Heart left ventricle (tissue), 16 donors: ENCODE measurements around the gene HDAC4. TPM values are rescaled to one million over a fixed set of nuclear protein-coding genes. Genes with fewer than 3 reads are reported as not detected.

ENCODE experiments used
- ATAC-seq, 4 donors: fragments of 200-7000 bp; cut with Tn5 transposase; one replicate each; pipeline ENCODE4 v1.9.1; 2020 to 2022; ENCODE audit warnings: moderate library complexity in 4 of 4, mild to moderate bottlenecking in 3 of 4, moderate number of reproducible peaks in 1 of 4
- DNase-seq, 5 donors: peaks; one replicate each; pipeline ENCODE4 v3.0.0-alpha.2; 2020
- H3K27ac ChIP-seq, 12 donors: fragments of 200-600 bp; sonication (generic) in 4 of 12; one replicate each; pipeline versions ENCODE4 v1.5.0 to v1.8.0; 2016 to 2022; ENCODE audit warnings: mild to moderate bottlenecking in 2 of 12
- H3K27me3 ChIP-seq, 9 donors: fragments of 200-600 bp; sonication (generic) in 2 of 9; one replicate each; pipeline versions ENCODE4 v1.5.1 to v1.8.0; 2016 to 2022; ENCODE audit warnings: mild to moderate bottlenecking in 3 of 9
- H3K36me3 ChIP-seq, 9 donors: fragments of 200-600 bp; sonication (generic) in 2 of 9; one replicate each; pipeline versions ENCODE4 v1.5.0 to v1.8.0; 2018 to 2022; ENCODE audit warnings: mild to moderate bottlenecking in 2 of 9
- H3K4me1 ChIP-seq, 12 donors: fragments of 200-600 bp; sonication (generic) in 4 of 12; one replicate each; pipeline versions ENCODE4 v1.5.0 to v1.8.0; 2016 to 2022; ENCODE audit warnings: mild to moderate bottlenecking in 3 of 12
- H3K4me3 ChIP-seq, 12 donors: fragments of 200-600 bp; sonication (generic) in 4 of 12; one replicate each; pipeline versions ENCODE4 v1.5.0 to v1.8.0; 2017 to 2022; ENCODE audit warnings: mild to moderate bottlenecking in 9 of 12, moderate library complexity in 4 of 12
- H3K9me3 ChIP-seq, 12 donors: fragments of 200-600 bp; sonication (generic) in 4 of 12; one replicate each; pipeline versions ENCODE4 v1.5.0 to v1.8.0; 2016 to 2022; ENCODE audit warnings: mild to moderate bottlenecking in 1 of 12
- CTCF ChIP-seq, 12 donors: fragments of 200-600 bp; sonication (generic) in 4 of 12; IDR thresholded peaks; one replicate each; pipeline versions ENCODE4 v1.5.0 to v1.8.0; 2018 to 2022; ENCODE audit warnings: antibody characterized with exemption in 12 of 12, mild to moderate bottlenecking in 5 of 12
- POLR2A ChIP-seq, 2 donors: fragments of 450-650 bp; IDR thresholded peaks; one replicate each; pipeline ENCODE4 v1.6.1; 2017; ENCODE audit warnings: antibody characterized with exemption in 2 of 2, mild to moderate bottlenecking in 2 of 2, moderate library complexity in 2 of 2
- WGBS, 4 donors: extraction: QIAGEN DNeasy Blood & Tissue Kit in 2 of 4; methylation state at CpG; one replicate each; pipeline versions ENCODE4 v1.1.5 to v1.1.7; 2013 to 2018; 5-methylcytosine and 5-hydroxymethylcytosine counted together
- intact Hi-C, 10 donors: fragments of 100-400 bp; cut with DNase I; formaldehyde crosslinking; loops; one replicate each; pipeline versions ENCODE4 v1.11.1 to v1.14.2; 2022
- polyA plus RNA-seq, 2 donors: library from polyadenylated mRNA; stranded (reverse); fragments of 200-250 nt; gene quantifications; one replicate each; pipeline ENCODE4 v1.2.3, GENCODE V29; 2013
- total RNA-seq, 9 donors: library from RNA; depleted of rRNA in 2 of 9; stranded (reverse); fragments of >200 nt in 2 of 9; fragmentation: NEBNext Ultra II Directional in 3 of 9; extraction: Animal tissue kit (Norgen Biotek cat#: 25700) in 3 of 9; gene quantifications; one replicate each; pipeline versions ENCODE4 v1.1.0 to v1.2.4, GENCODE V29; 2016 to 2023
- donor health status: ischemic (EF 13 %, LVEDD 7.1; RV severe dilation, severe dysfunction).
- donor health status: healthy with polysubstance abuse.
- donor health status: DM: no; HTN: yes; CAD: no.
- donor health status: DM: no; HTN: no; CAD: no.
- donor health status: ischemic (EF 25% LVEDD 6.9; RV normal size, moderate dysfunction).
- donor health status: ischemic (EF 25% LVEDD 5.7; RV mildly dilated, moderate dysfunction).
- donor health status: healthy.
- donor health status: DM: yes; HTN: yes; CAD: no.
- donor health status: ischemic (EF 35%, LVEDD 5.7; RV mildly dilated, moderate dysfunction).
- donor health status: nonischemic (EF 11% LVEDD 7.7; RV severe dilation, severe dysfunction).
- donor health status: DM: yes; HTN: yes; CAD: no.
- donor health status: PGD.
- donor health status: ischemic (EF 29% LVEDD 5.4; RV normal size, mild dysfunction).
- donor health status: nonischemic (EF 23%, LVEDD 6.1; RV moderate dilation, normal function).

Gene HDAC4
- total and polyA plus RNA-seq, 11 donors = 13.9 to 37.6 (median 27.5) TPM

GRCh38 chr2:239286901-239287300 is 113.9 kb downstream of the HDAC4 start:
- peak overlapping the region in 8 of 12 donors; percentile 2 to 82 (median 53) for H3K27ac ChIP-seq
- TF ChIP-seq CTCF (IDR thresholded peaks at IDR 0.05) (no peak), POLR2A (IDR thresholded peaks at IDR 0.05) (no peak)
- H3K4me1 ChIP-seq = peaks cover 0 to 79% (median 62%) of the 10 kb centered on the region in 12 donors
- ATAC-seq (peak; percentile 11 to 59 (median 12)), DNase-seq (peak in 2 of 5 donors; percentile 17 to 28)
- 60 to 76% (median 70%) methylated on average over 10 of the region's 10 CpGs for WGBS, 4 donors
- no peak overlapping the region for H3K4me3 ChIP-seq
- no peaks in the 10 kb centered on the region for H3K27me3 ChIP-seq
- intact Hi-C loops = loop anchor here in 2 of 10 donors (5.0 to 10.0 kb wide), 3 partner anchors 45 to 108 kb away; no protein-coding TSS in a partner anchor
- H3K9me3 ChIP-seq = no peaks in the 10 kb centered on the region
- peaks cover 0 to 5% (median 0%) of the 10 kb centered on the region in 9 donors for H3K36me3 ChIP-seq

GRCh38 chr2:239285932-239286230 is 114.9 kb downstream of the HDAC4 start:
- intact Hi-C loops = loop anchor here in 2 of 10 donors (5.0 to 10.0 kb wide), 3 partner anchors 46 to 109 kb away; no protein-coding TSS in a partner anchor
- 73 to 93% (median 91%) methylated on average over 3 of the region's 3 CpGs for WGBS, 4 donors
- peak overlapping the region in 2 of 12 donors; percentile 33 to 67 for H3K27ac ChIP-seq
- H3K4me3 ChIP-seq = no peak overlapping the region
- no peaks in the 10 kb centered on the region for H3K9me3 ChIP-seq
- no peaks in the 10 kb centered on the region for H3K27me3 ChIP-seq
- no peak for DNase-seq
- ATAC-seq = no peak
- peaks cover 0 to 5% (median 0%) of the 10 kb centered on the region in 9 donors for H3K36me3 ChIP-seq
- TF ChIP-seq CTCF (IDR thresholded peaks at IDR 0.05) (no peak), POLR2A (IDR thresholded peaks at IDR 0.05) (no peak)
- H3K4me1 ChIP-seq = peaks cover 0 to 68% (median 52%) of the 10 kb centered on the region in 12 donors

GRCh38 chr2:239285071-239285931 is 115.5 kb downstream of the HDAC4 start:
- Histone ChIP-seq H3K36me3 (peaks cover 0 to 5% (median 0%) of the 10 kb centered on the region in 9 donors), H3K4me3 (peak overlapping the region in 6 of 12 donors; percentile 4 to 42 (median 14)), H3K9me3 (no peaks in the 10 kb centered on the region), H3K27ac (peak overlapping the region in 6 of 12 donors; percentile 13 to 67 (median 30)), H3K4me1 (peaks cover 0 to 66% (median 49%) of the 10 kb centered on the region in 12 donors), H3K27me3 (no peaks in the 10 kb centered on the region)
- ATAC-seq (peak in 2 of 4 donors; percentile 8 to 13), DNase-seq (peak in 2 of 5 donors; percentile 26 to 30)
- 47 to 50% (median 49%) methylated on average over 22 to 26 of the region's 26 CpGs for WGBS, 4 donors
- intact Hi-C loops = loop anchor here in 2 of 10 donors (5.0 to 10.0 kb wide), 3 partner anchors 47 to 110 kb away; no protein-coding TSS in a partner anchor
- TF ChIP-seq CTCF (IDR thresholded peaks at IDR 0.05) (no peak), POLR2A (IDR thresholded peaks at IDR 0.05) (no peak)
